A204.1 (cell line): ENCODE measurements around the gene AKT1.
"Not testable (repeated sequence)": the region's sequence is repeated elsewhere in the genome, so short reads cannot be mapped to it uniquely, and the experiment has no call there.

Experiments used
- FAIRE-seq: peaks from 2 replicates; lab custom pipeline; 2012; peaks lifted over from hg19 to GRCh38; lab: Jason Lieb, UNC

AKT1 gene

GRCh38 chr14:104738375-104739019 is 57.1 kb downstream of the AKT1 start:
- no peak for FAIRE-seq

DNA sequence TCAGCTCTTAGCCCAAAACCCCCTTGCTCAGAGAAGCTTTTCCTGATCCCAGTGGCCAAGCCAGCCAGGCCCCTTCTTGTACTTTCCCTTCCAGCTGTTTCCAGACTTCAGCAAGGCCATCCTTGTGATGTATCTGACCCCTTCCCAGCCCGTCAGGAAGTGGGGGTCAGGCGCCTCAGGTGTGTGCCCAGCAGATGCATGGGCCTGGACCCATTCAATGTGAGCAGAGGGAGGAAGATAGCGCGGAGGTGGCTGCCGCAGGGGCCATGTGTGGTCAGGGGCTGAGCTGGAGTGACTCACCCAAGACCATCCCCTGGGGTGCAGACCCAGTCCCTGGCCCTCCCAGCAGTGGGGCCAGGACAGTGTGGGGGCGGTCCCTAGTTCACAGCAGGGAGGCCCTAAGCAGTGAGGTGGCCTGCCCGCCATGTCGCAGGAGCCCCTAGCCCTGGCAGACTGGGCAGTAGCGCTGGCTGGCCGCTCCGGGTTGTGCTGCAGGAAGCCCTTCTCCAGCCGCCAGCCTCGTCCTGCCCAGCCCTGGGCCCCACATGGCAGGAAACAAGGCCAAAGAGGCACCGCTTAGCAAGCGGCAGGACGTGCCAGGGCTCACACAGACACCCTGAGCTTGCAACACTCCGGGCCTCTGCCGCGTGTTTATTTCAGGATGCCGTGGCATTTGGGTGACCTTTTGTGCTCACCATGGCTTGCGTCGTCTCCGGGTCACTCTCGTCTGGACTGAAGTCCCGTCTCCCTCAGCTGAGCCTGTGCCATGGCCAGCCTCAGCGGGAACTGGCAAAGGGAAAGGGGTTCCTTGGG is 59.5 kb downstream of the AKT1 start:
- no peak for FAIRE-seq

GRCh38 chr14:104734991-104735779 is 60.4 kb downstream of the AKT1 start:
- FAIRE-seq, result no peak

- no peak for FAIRE-seq
Measured at GRCh38 chr14:104734601-104734990, 61.0 kb downstream of the AKT1 start.

GRCh38 chr14:104734051-104734587 is 61.4 kb downstream of the AKT1 start:
- no peak for FAIRE-seq

DNA sequence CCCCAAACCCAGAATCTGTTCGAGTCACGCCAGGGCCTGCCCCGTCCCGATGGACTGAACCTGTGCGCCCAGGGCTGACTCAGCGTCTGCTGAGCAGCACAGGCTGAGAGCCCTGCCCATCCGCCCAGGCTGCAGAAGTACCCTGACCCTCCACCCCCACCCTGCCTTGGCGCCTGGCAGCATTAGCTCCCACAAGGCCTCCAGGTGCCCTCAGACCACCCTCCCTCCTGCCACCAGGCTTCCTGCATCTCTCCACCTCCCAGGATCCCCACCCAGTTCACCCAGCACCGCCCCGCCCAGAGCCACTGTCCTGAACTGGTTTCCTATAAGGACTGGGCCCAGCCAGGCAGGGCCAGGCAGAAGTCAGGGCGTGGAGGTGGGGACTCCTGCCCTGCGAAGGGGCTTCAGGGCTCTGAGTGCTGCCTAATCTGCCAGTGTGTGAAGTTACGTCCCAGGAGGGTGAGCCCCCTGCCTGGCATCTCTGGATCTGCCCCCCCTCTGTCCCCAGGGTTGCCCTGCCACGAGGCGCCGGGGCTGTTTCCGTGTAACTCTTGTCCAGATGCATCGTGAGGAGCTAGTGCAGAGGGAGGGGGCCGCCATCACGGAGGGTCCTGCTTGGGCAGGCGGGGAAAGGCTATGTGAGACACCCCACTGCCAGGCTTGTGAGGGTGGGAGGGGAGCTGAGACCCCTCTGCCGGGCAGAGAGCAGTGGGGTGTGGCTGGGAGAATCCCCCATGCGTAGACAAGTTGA is 62.4 kb downstream of the AKT1 start:
- FAIRE-seq, result no peak

DNA sequence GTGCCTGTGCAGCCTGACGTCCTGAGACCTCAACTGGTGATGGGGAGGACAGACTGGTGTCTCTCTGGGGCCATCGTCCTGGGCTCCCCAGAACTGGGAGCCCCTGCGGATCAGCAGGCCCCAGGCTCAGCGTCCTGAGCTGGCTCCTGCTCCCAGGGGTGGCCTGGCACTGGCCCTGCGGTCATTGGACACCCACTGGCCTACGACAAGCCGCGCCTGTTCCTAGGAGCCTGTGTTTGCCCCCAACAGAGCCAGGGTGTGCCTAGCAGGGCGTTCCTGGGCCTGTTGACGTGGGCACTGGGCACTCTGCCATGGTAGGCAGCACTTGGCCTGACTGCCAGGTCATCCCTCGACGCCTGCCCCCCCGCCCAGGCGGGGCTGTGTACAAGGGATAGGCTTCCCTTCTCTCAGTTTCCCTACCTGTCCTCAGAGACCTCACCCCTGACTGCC is 63.2 kb downstream of the AKT1 start:
- no peak for FAIRE-seq

DNA sequence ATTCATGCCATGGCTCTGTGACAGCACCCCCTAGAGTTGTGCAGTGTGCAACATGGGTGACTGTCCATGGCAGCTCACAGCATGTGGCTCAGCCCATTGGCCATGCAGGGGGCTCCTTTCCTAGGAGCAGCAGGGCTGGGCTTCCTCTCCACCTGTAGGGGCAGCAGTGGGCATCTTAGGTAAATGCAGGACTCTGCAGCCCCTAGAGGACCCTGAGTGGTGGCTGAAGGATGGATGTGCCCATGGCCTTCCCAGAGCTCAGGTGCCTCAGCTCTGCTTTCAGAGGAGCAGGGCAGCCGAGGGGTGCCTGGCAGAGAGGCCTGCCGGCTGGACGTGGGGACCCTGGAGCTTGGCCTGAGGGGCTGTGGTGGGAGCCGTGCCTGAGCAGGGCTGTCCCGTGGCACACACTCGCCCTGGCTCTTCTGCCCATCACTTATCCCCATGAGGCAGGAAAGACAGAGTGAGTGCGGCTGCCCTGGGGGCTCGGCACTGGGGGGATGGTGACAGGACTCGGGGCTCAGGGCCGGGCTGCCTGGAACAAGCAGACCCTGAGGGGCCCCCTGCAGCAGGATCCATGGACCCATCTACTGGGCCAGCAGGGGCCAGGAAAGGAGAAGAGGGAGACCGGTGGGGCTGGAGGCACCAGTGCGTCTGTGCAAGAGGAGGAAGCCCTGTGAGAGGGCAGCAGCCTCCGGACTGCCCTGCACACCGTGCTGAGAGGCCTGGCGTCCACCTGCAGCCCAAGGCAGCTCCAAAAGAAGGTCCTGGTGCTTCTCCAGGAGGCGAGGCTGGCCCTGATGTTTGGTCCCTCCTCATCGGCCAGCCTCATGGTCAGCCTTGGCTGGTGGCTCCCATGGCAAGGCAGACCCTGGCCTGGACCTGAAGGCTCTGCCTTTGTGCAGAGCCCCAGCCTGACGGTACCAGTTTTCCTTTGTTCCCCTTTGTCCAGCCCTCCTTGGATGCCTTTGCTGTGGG is 63.9 kb downstream of the AKT1 start:
- FAIRE-seq, result no peak

DNA sequence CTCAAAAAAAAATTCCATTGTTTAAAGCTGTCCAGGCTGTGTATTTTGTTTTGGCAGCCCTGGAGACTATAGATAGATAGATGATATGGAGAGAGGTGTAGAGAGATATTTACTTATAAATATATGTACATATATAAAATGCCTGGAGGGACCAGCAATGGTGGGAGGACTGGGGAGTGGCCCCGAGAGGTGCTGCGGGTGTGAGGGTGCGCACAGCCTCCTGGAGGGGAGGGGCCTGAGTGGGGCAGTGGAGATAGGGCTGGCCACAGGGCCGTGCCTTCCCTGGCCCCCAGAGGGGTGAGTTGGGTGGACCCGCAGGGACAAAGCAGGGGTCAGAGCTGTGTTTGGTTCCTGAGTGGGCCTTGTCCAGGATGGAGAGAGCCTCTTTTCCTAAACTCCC is 65.1 kb downstream of the AKT1 start:
- no peak for FAIRE-seq

DNA sequence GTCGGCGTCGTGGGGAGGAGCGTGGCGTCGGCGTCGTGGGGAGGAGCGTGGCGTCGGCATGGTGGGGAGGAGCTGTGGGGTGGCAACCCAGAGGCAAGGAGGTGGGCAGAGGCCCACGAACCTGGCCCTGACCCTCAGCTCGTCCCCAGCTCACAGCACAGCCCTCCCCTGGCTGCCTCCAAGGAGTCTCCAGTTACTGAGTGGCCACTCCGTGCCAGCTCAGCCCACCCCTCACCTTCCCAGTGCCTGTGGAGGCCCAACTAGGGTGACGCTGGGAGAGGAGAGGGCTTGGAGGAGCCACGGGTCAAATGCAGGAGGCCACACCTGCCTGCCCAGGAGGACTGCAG is 65.7 kb downstream of the AKT1 start:
- FAIRE-seq, result no peak

DNA sequence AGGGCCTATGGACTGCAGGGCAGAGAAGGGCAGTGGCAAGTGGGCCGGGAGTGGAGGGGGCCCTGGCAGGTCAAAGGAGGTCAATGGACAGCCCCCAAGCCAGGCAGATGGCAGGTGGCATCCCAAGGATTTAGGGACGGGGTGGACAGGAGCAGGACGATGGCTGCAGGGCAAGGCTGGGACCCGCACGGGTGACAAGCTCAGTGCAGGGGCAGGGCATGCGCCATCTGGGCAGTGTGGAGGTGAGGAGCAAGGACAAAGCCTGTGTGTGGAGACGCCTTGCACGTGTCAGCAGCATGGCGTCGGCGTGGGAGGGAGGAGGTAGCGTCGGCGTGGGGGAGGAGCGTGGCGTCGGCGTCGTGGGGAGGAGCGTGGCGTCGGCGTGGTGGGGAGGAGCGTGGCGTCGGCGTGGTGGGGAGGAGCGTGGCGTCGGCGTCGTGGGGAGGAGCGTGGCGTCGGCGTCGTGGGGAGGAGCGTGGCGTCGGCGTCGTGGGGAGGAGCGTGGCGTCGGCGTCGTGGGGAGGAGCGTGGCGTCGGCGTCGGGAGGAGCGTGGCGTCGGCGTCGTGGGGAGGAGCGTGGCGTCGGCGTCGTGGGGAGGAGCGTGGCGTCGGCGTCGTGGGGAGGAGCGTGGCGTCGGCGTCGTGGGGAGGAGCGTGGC is 66.2 kb downstream of the AKT1 start:
- not testable (repeated sequence) for FAIRE-seq

GRCh38 chr14:104728631-104729030 is 66.9 kb downstream of the AKT1 start:
- FAIRE-seq, result no peak

DNA sequence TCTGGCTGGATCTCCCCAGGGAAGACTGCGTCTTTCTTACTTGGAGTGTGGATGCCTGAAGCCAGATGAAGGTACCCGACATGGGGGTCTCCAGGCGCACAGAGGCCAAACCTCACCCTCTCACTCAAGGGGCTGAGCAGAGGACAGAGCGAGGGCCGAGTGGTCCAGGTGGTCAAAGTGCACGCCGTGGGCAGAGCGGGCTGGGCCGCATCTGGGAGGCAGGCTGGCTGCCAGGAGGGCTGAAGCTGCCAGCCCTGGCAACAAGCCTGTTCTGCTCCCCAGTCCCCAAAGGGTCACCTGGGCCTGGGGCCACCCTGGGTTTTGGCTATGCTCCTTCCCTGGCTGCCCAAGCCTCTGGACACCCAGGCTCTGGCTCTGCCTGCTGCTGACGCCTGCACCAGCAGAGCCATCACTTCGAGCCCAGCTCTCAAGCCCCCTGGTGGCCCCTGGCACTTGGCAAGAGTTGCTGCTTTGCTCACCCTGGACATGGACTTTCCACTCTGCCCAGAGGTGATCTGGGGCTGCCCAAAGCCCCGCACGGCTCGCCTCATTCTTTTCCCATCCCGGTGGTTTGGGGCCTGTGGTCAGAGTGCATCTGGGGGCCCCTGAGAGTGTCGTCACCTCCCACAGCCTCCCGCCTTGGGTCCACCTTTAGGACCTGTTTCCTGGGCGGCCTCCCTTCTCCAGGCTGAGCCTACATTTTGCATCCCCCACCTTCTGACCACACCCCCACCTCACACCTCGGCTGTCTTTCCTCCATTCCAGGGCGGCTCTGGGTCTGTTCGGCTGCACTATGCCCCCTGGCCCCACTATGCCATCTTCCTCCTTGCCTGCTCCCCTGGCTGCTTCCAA is 68.7 kb downstream of the AKT1 start:
- FAIRE-seq, result no peak

- no peak for FAIRE-seq
Measured at GRCh38 chr14:104725772-104726548, 69.6 kb downstream of the AKT1 start.

DNA sequence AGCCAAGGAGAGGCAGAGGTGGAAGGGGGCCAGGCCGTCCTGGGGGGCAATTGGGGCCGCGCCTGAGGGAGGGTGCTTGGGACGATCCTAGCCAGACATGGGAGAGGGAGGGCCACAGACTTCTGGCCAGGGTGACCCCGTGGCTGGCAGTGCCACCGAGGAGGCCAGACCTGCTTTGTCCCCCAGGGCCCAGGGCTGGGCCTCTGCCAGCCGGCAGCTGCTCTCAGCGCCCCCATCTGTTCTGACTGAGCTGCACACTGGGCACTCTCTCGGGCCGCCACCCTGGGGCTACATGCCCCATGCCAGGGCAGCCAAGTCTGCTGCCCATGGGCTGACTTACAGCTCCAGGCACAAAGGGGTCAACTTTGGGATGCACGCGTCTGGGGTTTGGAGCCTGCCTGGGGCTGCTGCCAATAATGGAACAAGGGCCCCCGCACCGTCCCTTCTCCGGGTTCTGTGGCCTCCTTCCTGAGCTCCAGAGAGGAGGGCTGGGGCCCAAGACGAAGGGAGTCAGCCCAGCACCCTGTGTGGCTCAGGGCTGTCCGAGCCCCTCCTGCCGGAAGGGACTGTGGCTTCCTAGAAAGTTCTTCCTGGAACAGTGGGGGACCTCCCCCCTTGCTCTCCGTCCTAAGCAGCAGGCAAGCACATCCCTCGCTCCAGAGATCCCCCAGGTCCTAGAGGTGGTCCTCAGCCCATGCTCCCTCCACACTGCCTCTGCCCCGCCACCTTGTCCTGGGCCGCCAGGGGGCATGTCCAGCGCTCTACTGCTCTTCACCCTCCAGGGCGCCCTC is 70.4 kb downstream of the AKT1 start:
- no peak for FAIRE-seq

- no peak for FAIRE-seq
Measured at GRCh38 chr14:104724407-104724980, 71.1 kb downstream of the AKT1 start.

DNA sequence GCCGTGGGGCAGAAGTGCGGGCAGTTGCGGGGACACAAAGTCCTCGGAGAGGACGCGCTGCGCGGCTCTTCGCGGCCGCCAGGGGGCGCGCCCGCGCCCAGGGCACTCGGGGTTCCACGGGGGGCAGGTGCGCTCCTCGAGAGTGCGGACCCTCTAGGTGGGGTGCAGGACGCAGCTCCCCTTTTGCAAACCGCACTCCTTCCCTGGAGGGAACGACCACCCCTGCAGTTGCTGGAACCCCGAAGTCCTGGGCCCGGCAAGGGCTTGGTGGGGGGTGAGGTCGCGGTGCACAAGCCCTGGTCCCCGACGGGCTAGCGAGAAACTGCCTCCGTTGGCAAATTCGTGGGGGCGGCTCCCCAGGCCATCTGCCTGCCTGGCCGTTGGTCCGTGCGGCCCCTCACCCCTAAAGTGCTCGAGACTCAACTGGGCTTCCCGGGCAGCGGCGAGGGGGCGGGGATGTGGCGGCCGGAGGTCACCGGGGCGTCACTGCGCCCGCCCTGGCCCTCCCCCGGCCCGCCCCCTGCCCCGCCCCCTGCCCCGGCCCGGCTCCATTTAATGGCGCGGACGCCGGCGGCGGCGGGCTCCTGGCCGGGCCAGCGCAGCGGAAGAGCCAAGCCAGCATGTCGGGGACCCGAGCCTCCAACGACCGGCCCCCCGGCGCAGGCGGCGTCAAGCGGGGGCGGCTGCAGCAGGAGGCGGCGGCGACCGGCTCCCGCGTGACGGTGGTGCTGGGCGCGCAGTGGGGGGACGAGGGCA is 71.7 kb downstream of the AKT1 start, which contains the start of gene ADSS1:
Gene ADSS1 (plus strand): TSS at position 579 of the 756 bp plus-strand sequence. CDS start 42 bp downstream, at position 621.
- FAIRE-seq, result no peak
